GM18526 (cell line): ENCODE results near the gene RIPOR3.

Source experiments
- POLR2A ChIP-seq: IDR thresholded peaks from 3 replicates; pipeline ENCODE4 v1.6.1; 2011; ENCODE audit not compliant: insufficient read length; ENCODE audit errors: extremely low read depth

The RIPOR3 gene

DNA sequence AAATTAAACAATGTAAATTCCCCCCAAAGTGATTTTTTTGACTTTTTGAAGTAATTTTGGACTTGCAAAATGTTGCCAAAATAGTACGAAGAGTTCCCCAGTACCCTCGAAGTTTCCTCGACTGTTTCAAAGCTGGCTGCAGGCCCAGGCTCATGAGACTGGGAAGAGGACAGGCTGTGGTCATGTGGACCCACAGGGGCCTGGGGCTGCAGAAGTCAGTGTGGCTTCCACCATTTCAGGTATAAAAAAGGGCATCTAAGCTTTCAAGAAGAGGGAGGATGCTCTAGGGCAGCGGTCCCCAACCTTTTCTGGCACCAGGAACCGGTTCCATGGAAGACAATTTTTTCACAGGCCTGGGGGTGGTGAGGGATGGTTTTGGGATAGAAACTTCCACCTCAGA, 106.1 kb downstream of the RIPOR3 start:
- TF ChIP-seq POLR2A: no peak

- no peak for TF ChIP-seq POLR2A
Measured at GRCh38 chr20:50584687-50585086, 106.7 kb downstream of the RIPOR3 start.

DNA sequence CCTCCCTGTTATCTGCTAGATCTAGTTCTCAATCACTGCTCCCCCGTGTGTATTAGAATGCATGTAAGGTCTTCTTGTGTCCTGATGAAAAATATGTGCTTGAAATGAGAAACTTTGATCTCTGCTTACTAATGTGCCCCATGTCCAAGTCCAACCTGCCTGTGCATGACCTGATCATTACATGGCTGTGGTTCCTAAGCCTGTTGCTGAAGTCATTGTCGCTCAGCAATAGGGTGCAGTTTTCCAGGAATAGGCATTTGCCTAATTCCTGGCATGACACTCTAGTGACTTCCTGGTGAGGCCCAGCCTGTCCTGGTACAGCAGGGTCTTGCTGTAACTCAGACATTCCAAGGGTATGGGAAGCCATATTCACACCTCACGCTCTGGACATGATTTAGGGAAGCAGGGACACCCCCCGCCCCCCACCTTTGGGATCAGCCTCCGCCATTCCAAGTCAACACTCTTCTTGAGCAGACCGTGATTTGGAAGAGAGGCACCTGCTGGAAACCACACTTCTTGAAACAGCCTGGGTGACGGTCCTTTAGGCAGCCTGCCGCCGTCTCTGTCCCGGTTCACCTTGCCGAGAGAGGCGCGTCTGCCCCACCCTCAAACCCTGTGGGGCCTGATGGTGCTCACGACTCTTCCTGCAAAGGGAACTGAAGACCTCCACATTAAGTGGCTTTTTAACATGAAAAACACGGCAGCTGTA, 107.7 kb downstream of the RIPOR3 start:
- TF ChIP-seq POLR2A: no peak

DNA sequence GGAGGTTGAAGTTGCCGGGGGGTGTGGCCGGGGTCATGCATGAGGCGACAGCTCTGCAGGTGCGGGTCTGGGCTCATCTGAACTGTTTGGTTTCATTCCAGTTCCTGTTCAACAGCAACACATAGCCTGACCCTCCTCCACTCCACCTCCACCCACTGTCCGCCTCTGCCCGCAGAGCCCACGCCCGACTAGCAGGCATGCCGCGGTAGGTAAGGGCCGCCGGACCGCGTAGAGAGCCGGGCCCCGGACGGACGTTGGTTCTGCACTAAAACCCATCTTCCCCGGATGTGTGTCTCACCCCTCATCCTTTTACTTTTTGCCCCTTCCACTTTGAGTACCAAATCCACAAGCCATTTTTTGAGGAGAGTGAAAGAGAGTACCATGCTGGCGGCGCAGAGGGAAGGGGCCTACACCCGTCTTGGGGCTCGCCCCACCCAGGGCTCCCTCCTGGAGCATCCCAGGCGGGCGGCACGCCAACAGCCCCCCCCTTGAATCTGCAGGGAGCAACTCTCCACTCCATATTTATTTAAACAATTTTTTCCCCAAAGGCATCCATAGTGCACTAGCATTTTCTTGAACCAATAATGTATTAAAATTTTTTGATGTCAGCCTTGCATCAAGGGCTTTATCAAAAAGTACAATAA, 108.6 kb downstream of the RIPOR3 start:
- no peak for TF ChIP-seq POLR2A

- TF ChIP-seq POLR2A: no peak
Measured at GRCh38 chr20:50582092-50582491, 109.2 kb downstream of the RIPOR3 start.

- TF ChIP-seq POLR2A: no peak
Measured at GRCh38 chr20:50580842-50581544, 110.3 kb downstream of the RIPOR3 start.

DNA sequence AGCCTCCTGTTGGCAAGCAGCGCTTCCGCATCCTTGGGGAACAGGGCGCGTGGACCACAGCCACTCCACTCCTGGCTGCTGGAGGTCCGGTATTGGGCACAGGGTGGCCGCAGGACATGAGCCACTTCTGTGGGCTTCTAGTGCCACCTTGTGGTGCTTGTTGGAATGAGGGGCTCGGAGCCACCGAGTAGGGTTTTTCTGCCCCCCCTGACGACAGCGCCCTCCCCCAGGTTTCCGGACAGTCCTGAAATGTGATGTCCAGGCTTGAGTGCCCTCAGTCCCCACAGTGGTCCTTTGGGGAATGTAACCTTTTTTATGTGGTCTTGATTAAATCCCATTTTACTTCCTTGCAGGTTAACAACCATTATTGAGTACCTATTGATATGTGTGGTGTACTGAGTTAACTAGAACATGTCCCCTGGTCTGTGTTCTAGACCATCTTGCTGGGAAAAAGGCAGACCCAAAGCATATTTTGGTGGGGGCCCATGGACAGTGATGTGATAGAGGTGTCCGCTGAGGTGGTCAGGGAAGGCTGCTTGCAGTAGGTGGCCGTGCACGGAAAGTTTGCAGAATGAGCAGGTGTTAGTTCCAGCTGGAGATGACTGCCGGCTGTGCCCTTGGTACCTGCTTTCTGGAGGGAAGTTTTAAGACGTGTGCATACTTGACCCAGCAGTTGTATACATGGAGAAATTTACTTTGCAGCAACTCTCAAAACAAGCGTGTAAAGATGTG, 111.2 kb downstream of the RIPOR3 start:
- no peak for TF ChIP-seq POLR2A

- no peak for TF ChIP-seq POLR2A
Measured at GRCh38 chr20:50579511-50579910, 111.8 kb downstream of the RIPOR3 start.

- no peak for TF ChIP-seq POLR2A
Measured at GRCh38 chr20:50578778-50579165, 112.6 kb downstream of the RIPOR3 start.

- TF ChIP-seq POLR2A: no peak
Measured at GRCh38 chr20:50578061-50578777, 113.1 kb downstream of the RIPOR3 start.

- no peak for TF ChIP-seq POLR2A
Measured at GRCh38 chr20:50577175-50578018, 113.9 kb downstream of the RIPOR3 start.

GRCh38 chr20:50575865-50576720, 115.2 kb downstream of the RIPOR3 start:
- TF ChIP-seq POLR2A: no peak

DNA sequence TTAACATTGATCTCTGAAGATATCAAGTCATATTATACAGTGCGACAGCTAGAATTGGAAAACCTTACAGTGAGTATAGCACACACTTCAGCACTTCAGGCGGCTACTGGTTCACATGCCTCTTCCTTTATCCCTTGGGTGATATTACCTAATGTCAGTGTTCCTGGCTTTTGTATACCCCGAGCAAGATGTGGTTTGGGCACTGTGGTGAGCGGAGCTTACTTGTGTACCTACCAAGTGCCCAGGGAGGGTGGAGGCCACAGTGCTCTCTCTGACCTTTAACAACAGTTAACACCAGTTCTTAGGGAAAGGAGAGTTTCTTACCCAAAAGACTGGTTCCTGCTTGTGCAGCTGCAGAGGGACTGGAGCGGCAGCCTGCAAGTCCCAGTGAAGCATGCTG, 116.8 kb downstream of the RIPOR3 start:
- no peak for TF ChIP-seq POLR2A

GRCh38 chr20:50574108-50574507, 117.2 kb downstream of the RIPOR3 start:
- no peak for TF ChIP-seq POLR2A
